Spleen (tissue), 11 donors: ENCODE results near the gene CD36. TPM values are rescaled to one million over a fixed set of nuclear protein-coding genes. Genes with fewer than 3 reads are reported as not detected.

Source experiments
- DNase-seq: peaks from one replicate; pipeline ENCODE4 v3.0.0-alpha.2; 2020
- H3K27ac ChIP-seq, 8 donors: fragments of 200-600 bp; sonication (generic) in 7 of 8; 1 replicate in 4 of 8; 2 replicates in 4 of 8; pipeline versions ENCODE4 v1.5.0 to v1.8.0; 2016 to 2021; ENCODE audit warnings: inconsistent platforms in 4 of 8, mild to moderate bottlenecking in 4 of 8, moderate library complexity in 1 of 8
- H3K27me3 ChIP-seq, 7 donors: fragments of 200-600 bp; sonication (generic) in 6 of 7; replicated peaks in 1 of 7; 1 replicate in 4 of 7; 2 replicates in 3 of 7; pipeline versions ENCODE4 v1.5.0 to v1.8.0; 2016 to 2021; ENCODE audit warnings: inconsistent platforms in 3 of 7, mild to moderate bottlenecking in 1 of 7
- H3K36me3 ChIP-seq, 6 donors: fragments of 200-600 bp; sonication (generic) in 5 of 6; 1 replicate in 4 of 6; 2 replicates in 2 of 6; pipeline versions ENCODE4 v1.5.0 to v1.8.0; 2016 to 2021; ENCODE audit warnings: inconsistent platforms in 2 of 6
- H3K4me1 ChIP-seq, 6 donors: fragments of 200-600 bp; sonication (generic) in 5 of 6; 1 replicate in 3 of 6; 2 replicates in 3 of 6; pipeline versions ENCODE4 v1.5.0 to v1.8.0; 2016 to 2021; ENCODE audit warnings: inconsistent platforms in 3 of 6
- H3K4me3 ChIP-seq, 8 donors: fragments of 200-600 bp; sonication (generic) in 7 of 8; 1 replicate in 4 of 8; 2 replicates in 4 of 8; pipeline versions ENCODE4 v1.5.0 to v1.8.0; 2016 to 2021; ENCODE audit warnings: inconsistent platforms in 4 of 8, mild to moderate bottlenecking in 4 of 8, moderate library complexity in 2 of 8
- H3K9me3 ChIP-seq, 8 donors: fragments of 200-600 bp; sonication (generic) in 7 of 8; 1 replicate in 4 of 8; 2 replicates in 4 of 8; pipeline versions ENCODE4 v1.5.0 to v1.8.0; 2016 to 2021; ENCODE audit warnings: inconsistent platforms in 4 of 8
- CTCF ChIP-seq, 11 experiments: fragments of 200-600 bp in 7 of 11; fragments of 450-650 bp in 4 of 11; sonication (generic) in 4 of 11; IDR thresholded peaks in 8 of 11; conservative IDR thresholded peaks in 3 of 11; 1 replicate in 7 of 11; 2 replicates in 4 of 11; pipeline versions ENCODE4 v1.4.0 to v1.8.0; 2016 to 2021; ENCODE audit warnings: antibody characterized with exemption in 11 of 11, inconsistent platforms in 4 of 11, mild to moderate bottlenecking in 1 of 11
- POLR2A ChIP-seq, 3 donors: fragments of 450-650 bp; IDR thresholded peaks; one replicate each; pipeline ENCODE4 v1.5.1; 2017; ENCODE audit warnings: antibody characterized with exemption in 3 of 3, mild to moderate bottlenecking in 1 of 3
- POLR2AphosphoS5 ChIP-seq, 3 donors: sonication (generic); formaldehyde crosslinking; IDR thresholded peaks; one replicate each; pipeline ENCODE4 v1.5.1; 2017; ENCODE audit warnings: antibody characterized with exemption in 3 of 3
- WGBS, 5 donors: extraction: QIAGEN DNeasy Blood & Tissue Kit in 3 of 5; methylation state at CpG; one replicate each; pipeline versions ENCODE4 v1.1.5 to v1.1.7; 2013 to 2018; 5-methylcytosine and 5-hydroxymethylcytosine counted together
- intact Hi-C: fragments of 100-400 bp; cut with DNase I; formaldehyde crosslinking; loops from one replicate; pipeline ENCODE4 v1.15.0; 2023; ENCODE audit warnings: low total_unique reads
- polyA plus RNA-seq, 3 donors: library from polyadenylated mRNA; stranded (reverse); fragments of 200-250 nt; gene quantifications; one replicate each; pipeline ENCODE4 v1.2.1, GENCODE V29; 2013
- total RNA-seq, 7 donors: library from RNA; depleted of rRNA in 3 of 7; stranded (reverse); fragments of >200 nt in 3 of 7; fragmentation: NEBNext Ultra II Directional in 4 of 7; extraction: Animal tissue kit (Norgen Biotek cat#: 25700) in 4 of 7; gene quantifications; one replicate each; pipeline versions ENCODE4 v1.1.0 to v1.2.1, GENCODE V29; 2016 to 2021
- donor health status: healthy with polysubstance abuse.
- donor health status: DM: no; HTN: no; CAD: no; lungs with moderate emphysema.
- donor health status: DM: no; HTN: no; CAD: no.
- donor health status: Bipolar disorder and iron deficiency.
- donor health status: healthy.
- donor health status: DM: no; HTN: no; CAD: no.
- donor health status: DM: yes; HTN: yes; CAD: no.

CD36 gene
- total and polyA plus RNA-seq, 10 donors: 35.7 to 1,075 (median 595) TPM

- 92 to 97% (median 94%) methylated on average over 4 of the region's 4 CpGs for WGBS, 5 donors
- DNase-seq: no peak
- Histone ChIP-seq H3K27me3 (no peaks in the 10 kb centered on the region), H3K9me3 (no peaks in the 10 kb centered on the region), H3K36me3 (no peaks in the 10 kb centered on the region), H3K27ac (no peak overlapping the region), H3K4me3 (no peak overlapping the region), H3K4me1 (no peaks in the 10 kb centered on the region)
- intact Hi-C loops: no loop called here
- no peak for TF ChIP-seq POLR2A (IDR thresholded peaks at IDR 0.05)
- no peak for TF ChIP-seq CTCF (IDR thresholded peaks at IDR 0.05 in 8 of 11, conservative IDR thresholded peaks at IDR 0.05 in 3 of 11)
- no peak for TF ChIP-seq POLR2AphosphoS5 (IDR thresholded peaks at IDR 0.05)
Observed at GRCh38 chr7:80601999-80602398, 36.4 kb upstream of the CD36 start.

- H3K4me1 ChIP-seq: no peaks in the 10 kb centered on the region
- no peaks in the 10 kb centered on the region for H3K36me3 ChIP-seq
- H3K9me3 ChIP-seq: no peaks in the 10 kb centered on the region
- H3K27ac ChIP-seq: no peak overlapping the region
- intact Hi-C loops: no loop called here
- 98 to 100% (median 99%) methylated on average over 2 of the region's 2 CpGs for WGBS, 5 donors
- no peak for DNase-seq
- TF ChIP-seq CTCF (IDR thresholded peaks at IDR 0.05 in 8 of 11, conservative IDR thresholded peaks at IDR 0.05 in 3 of 11) (no peak), POLR2AphosphoS5 (IDR thresholded peaks at IDR 0.05) (no peak), POLR2A (IDR thresholded peaks at IDR 0.05) (no peak)
- no peak overlapping the region for H3K4me3 ChIP-seq
- no peaks in the 10 kb centered on the region for H3K27me3 ChIP-seq
Observed at GRCh38 chr7:80603940-80604339, 34.5 kb upstream of the CD36 start.

- WGBS, 5 donors: 63 to 72% (median 67%) methylated on average over 2 of the region's 2 CpGs
- Histone ChIP-seq H3K27me3 (no peaks in the 10 kb centered on the region), H3K4me1 (no peaks in the 10 kb centered on the region), H3K4me3 (no peak overlapping the region), H3K9me3 (no peaks in the 10 kb centered on the region), H3K36me3 (no peaks in the 10 kb centered on the region), H3K27ac (no peak overlapping the region)
- no peak for TF ChIP-seq POLR2A (IDR thresholded peaks at IDR 0.05)
- TF ChIP-seq POLR2AphosphoS5 (IDR thresholded peaks at IDR 0.05): no peak
- no peak for TF ChIP-seq CTCF (IDR thresholded peaks at IDR 0.05 in 8 of 11, conservative IDR thresholded peaks at IDR 0.05 in 3 of 11)
- DNase-seq: no peak
- intact Hi-C loops: no loop called here
Observed at GRCh38 chr7:80604436-80604835, 34.0 kb upstream of the CD36 start.

- WGBS, 5 donors: 55 to 64% (median 61%) methylated on average over 1 of the region's 1 CpG
- Histone ChIP-seq H3K9me3 (no peaks in the 10 kb centered on the region), H3K27me3 (no peaks in the 10 kb centered on the region), H3K36me3 (no peaks in the 10 kb centered on the region), H3K27ac (no peak overlapping the region), H3K4me3 (no peak overlapping the region), H3K4me1 (peaks cover 0 to 8% (median 3%) of the 10 kb centered on the region in 6 donors)
- intact Hi-C loops: no loop called here
- TF ChIP-seq POLR2AphosphoS5 (IDR thresholded peaks at IDR 0.05) (no peak), POLR2A (IDR thresholded peaks at IDR 0.05) (no peak), CTCF (IDR thresholded peaks at IDR 0.05 in 8 of 11, conservative IDR thresholded peaks at IDR 0.05 in 3 of 11) (no peak)
- no peak for DNase-seq
Observed at GRCh38 chr7:80607136-80607535, 31.3 kb upstream of the CD36 start.
